GM06990 (cell line): ENCODE measurements around the gene SCN8A.

Experiments used
- DNase-seq: peaks from one replicate; pipeline ENCODE4 v3.0.0-alpha.2; 2011; ENCODE audit not compliant: insufficient read length; ENCODE audit errors: extremely low read depth
- H3K27me3 ChIP-seq: replicated peaks from 2 replicates; pipeline ENCODE4 v1.6.0; 2011; ENCODE audit warnings: low read length; ENCODE audit not compliant: control insufficient read depth, insufficient read depth
- H3K36me3 ChIP-seq: 2 replicates; pipeline ENCODE4 v1.5.1; 2011; ENCODE audit warnings: low read length; ENCODE audit not compliant: control insufficient read depth, insufficient read depth
- H3K4me3 ChIP-seq: replicated peaks from 2 replicates; pipeline ENCODE4 v1.5.1; 2011; ENCODE audit warnings: low read depth, mild to moderate bottlenecking, control low read depth, low read length
- CTCF ChIP-seq: IDR thresholded peaks from 2 replicates; pipeline ENCODE4 v1.5.1; 2011; ENCODE audit warnings: low read length, control low read depth, mild to moderate bottlenecking, inconsistent platforms; ENCODE audit not compliant: insufficient read depth, poor library complexity, severe bottlenecking

SCN8A gene

GRCh38 chr12:51721282-51721940 lies 130.4 kb downstream of the SCN8A start:
- peak; percentile 13 for DNase-seq
- Histone ChIP-seq H3K36me3 (no peaks in the 10 kb centered on the region), H3K4me3 (no peak overlapping the region), H3K27me3 (no peaks in the 10 kb centered on the region)
- no peak for TF ChIP-seq CTCF

GRCh38 chr12:51722431-51722830 lies 131.4 kb downstream of the SCN8A start:
- Histone ChIP-seq H3K36me3 (no peaks in the 10 kb centered on the region), H3K4me3 (no peak overlapping the region), H3K27me3 (no peaks in the 10 kb centered on the region)
- no peak for TF ChIP-seq CTCF
- no peak for DNase-seq

- Histone ChIP-seq H3K36me3 (no peaks in the 10 kb centered on the region), H3K27me3 (no peaks in the 10 kb centered on the region), H3K4me3 (no peak overlapping the region)
- DNase-seq = no peak
- TF ChIP-seq CTCF = no peak
These were observed 135.1 kb downstream of the SCN8A start for GRCh38 chr12:51726161-51726560.

- no peak for DNase-seq
- Histone ChIP-seq H3K4me3 (no peak overlapping the region), H3K36me3 (no peaks in the 10 kb centered on the region), H3K27me3 (no peaks in the 10 kb centered on the region)
- TF ChIP-seq CTCF = no peak
These were observed 135.9 kb downstream of the SCN8A start for GRCh38 chr12:51726931-51727330.

GRCh38 chr12:51729331-51729730 lies 138.3 kb downstream of the SCN8A start:
- Histone ChIP-seq H3K4me3 (no peak overlapping the region), H3K36me3 (no peaks in the 10 kb centered on the region), H3K27me3 (no peaks in the 10 kb centered on the region)
- no peak for TF ChIP-seq CTCF
- no peak for DNase-seq

GRCh38 chr12:51730745-51731144 lies 139.7 kb downstream of the SCN8A start:
- TF ChIP-seq CTCF = no peak
- Histone ChIP-seq H3K4me3 (no peak overlapping the region), H3K36me3 (no peaks in the 10 kb centered on the region), H3K27me3 (no peaks in the 10 kb centered on the region)
- DNase-seq = no peak
